Karpas-422 (cell line): ENCODE data around the gene ERMARD. TPM values are rescaled to one million over a fixed set of nuclear protein-coding genes. Genes with fewer than 3 reads are reported as not detected.

Experiments used
- DNase-seq: peaks from one replicate; pipeline ENCODE4 v3.0.0-alpha.2; 2015
- H2AFZ ChIP-seq: fragments of 200-600 bp; sonication (generic); 2 replicates; pipeline ENCODE4 v1.6.1; 2014; ENCODE audit warnings: antibody characterized with exemption, low read length, mixed read lengths
- H3K27ac ChIP-seq: fragments of 200-600 bp; sonication (generic); 2 replicates; pipeline ENCODE4 v1.5.1; 2014; ENCODE audit warnings: mild to moderate bottlenecking, low read length, moderate library complexity
- H3K27me3 ChIP-seq: fragments of 200-600 bp; sonication (generic); 2 replicates; pipeline ENCODE4 v1.6.1; 2014; ENCODE audit warnings: low read length, mixed read lengths
- H3K36me3 ChIP-seq: fragments of 200-600 bp; sonication (generic); 2 replicates; pipeline ENCODE4 v1.6.1; 2014; ENCODE audit warnings: low read length, mixed read lengths; ENCODE audit not compliant: insufficient read depth
- H3K4me1 ChIP-seq: fragments of 200-600 bp; sonication (generic); 2 replicates; pipeline ENCODE4 v1.6.1; 2014; ENCODE audit warnings: mild to moderate bottlenecking, low read length, mixed read lengths
- H3K4me2 ChIP-seq: fragments of 200-600 bp; sonication (generic); 2 replicates; pipeline ENCODE4 v1.6.1; 2014; ENCODE audit warnings: low read length, low read depth, mild to moderate bottlenecking; ENCODE audit not compliant: poor library complexity, severe bottlenecking
- H3K4me3 ChIP-seq: fragments of 200-600 bp; sonication (generic); 2 replicates; pipeline ENCODE4 v1.5.1; 2014; ENCODE audit warnings: mild to moderate bottlenecking, antibody characterized with exemption, low read length, mixed read lengths
- H3K79me2 ChIP-seq: fragments of 200-600 bp; sonication (generic); 2 replicates; pipeline ENCODE4 v1.6.1; 2014; ENCODE audit warnings: mild to moderate bottlenecking, low read length, mixed read lengths
- H3K9ac ChIP-seq: fragments of 200-600 bp; sonication (generic); 2 replicates; pipeline ENCODE4 v1.6.0; 2014; ENCODE audit warnings: low read length
- H3K9me2 ChIP-seq: fragments of 200-600 bp; sonication (generic), shearing (Covaris generic); replicated peaks from 2 replicates; pipeline ENCODE4 v1.6.0; 2014; ENCODE audit warnings: mild to moderate bottlenecking, low read length, moderate library complexity; ENCODE audit not compliant: insufficient read depth
- H3K9me3 ChIP-seq: fragments of 300-700, 200-600 bp; sonication (generic); 2 replicates; pipeline ENCODE4 v1.6.1; 2014; ENCODE audit warnings: low read length, mixed read lengths
- H4K20me1 ChIP-seq: fragments of 200-600 bp; sonication (generic); 2 replicates; pipeline ENCODE4 v1.6.1; 2014; ENCODE audit warnings: mild to moderate bottlenecking, antibody characterized with exemption, low read length, low read depth; ENCODE audit not compliant: insufficient read depth
- total RNA-seq: library from RNA; depleted of rRNA; stranded (reverse); fragments of >200 nt; shearing (Covaris generic); gene quantifications from 2 replicates; pipeline ENCODE4 v1.2.3, GENCODE V29; 2014; ENCODE audit warnings: low replicate concordance

The ERMARD gene
- total RNA-seq, 1 experiment from 2014 or later = 38.5 TPM

GRCh38 chr6:169803816-169804340 is 52.5 kb downstream of the ERMARD start:
- Histone ChIP-seq H3K79me2 (no peaks in the 10 kb centered on the region), H3K9ac (peak overlapping the region; percentile 5; the same call in 1 of the 2 replicates), H3K4me3 (no peak overlapping the region), H3K36me3 (no peaks in the 10 kb centered on the region), H4K20me1 (no peaks in the 10 kb centered on the region), H3K9me2 (no peaks in the 10 kb centered on the region), H3K4me1 (peaks cover 21% of the 10 kb centered on the region), H3K27ac (no peak overlapping the region), H3K4me2 (peak overlapping the region; percentile 38), H3K9me3 (no peaks in the 10 kb centered on the region), H2AFZ (no peak overlapping the region), H3K27me3 (no peaks in the 10 kb centered on the region)
- DNase-seq = no peak

GRCh38 chr6:169804427-169804826 is 53.0 kb downstream of the ERMARD start:
- H4K20me1 ChIP-seq = no peaks in the 10 kb centered on the region
- H3K4me3 ChIP-seq = no peak overlapping the region
- H3K27ac ChIP-seq = no peak overlapping the region
- H3K9me3 ChIP-seq = no peaks in the 10 kb centered on the region
- no peak for DNase-seq
- no peaks in the 10 kb centered on the region for H3K9me2 ChIP-seq
- H3K4me1 ChIP-seq = peaks cover 21% of the 10 kb centered on the region
- no peaks in the 10 kb centered on the region for H3K27me3 ChIP-seq
- H3K4me2 ChIP-seq = no peak overlapping the region
- H3K36me3 ChIP-seq = no peaks in the 10 kb centered on the region
- H2AFZ ChIP-seq = no peak overlapping the region
- H3K9ac ChIP-seq = no peak overlapping the region
- no peaks in the 10 kb centered on the region for H3K79me2 ChIP-seq

- Histone ChIP-seq H3K9me3 (no peaks in the 10 kb centered on the region), H3K4me3 (no peak overlapping the region), H3K4me1 (peaks cover 26% of the 10 kb centered on the region), H3K4me2 (no peak overlapping the region), H4K20me1 (no peaks in the 10 kb centered on the region), H3K79me2 (no peaks in the 10 kb centered on the region), H3K27ac (no peak overlapping the region), H3K36me3 (no peaks in the 10 kb centered on the region), H3K9me2 (no peaks in the 10 kb centered on the region), H3K9ac (no peak overlapping the region), H2AFZ (no peak overlapping the region), H3K27me3 (no peaks in the 10 kb centered on the region)
- DNase-seq = no peak
Observed at GRCh38 chr6:169805242-169805838, 53.9 kb downstream of the ERMARD start.

GRCh38 chr6:169806701-169807100 is 55.3 kb downstream of the ERMARD start:
- no peak overlapping the region for H3K27ac ChIP-seq
- H3K36me3 ChIP-seq = no peaks in the 10 kb centered on the region
- no peaks in the 10 kb centered on the region for H3K79me2 ChIP-seq
- H4K20me1 ChIP-seq = no peaks in the 10 kb centered on the region
- H2AFZ ChIP-seq = no peak overlapping the region
- H3K4me2 ChIP-seq = no peak overlapping the region
- DNase-seq = no peak
- H3K9me2 ChIP-seq = no peaks in the 10 kb centered on the region
- no peaks in the 10 kb centered on the region for H3K9me3 ChIP-seq
- H3K4me3 ChIP-seq = no peak overlapping the region
- H3K9ac ChIP-seq = no peak overlapping the region
- H3K27me3 ChIP-seq = no peaks in the 10 kb centered on the region
- H3K4me1 ChIP-seq = peaks cover 30% of the 10 kb centered on the region

- DNase-seq = no peak
- no peaks in the 10 kb centered on the region for H3K9me3 ChIP-seq
- H3K79me2 ChIP-seq = no peaks in the 10 kb centered on the region
- H4K20me1 ChIP-seq = no peaks in the 10 kb centered on the region
- no peaks in the 10 kb centered on the region for H3K9me2 ChIP-seq
- H3K4me1 ChIP-seq = peaks cover 28% of the 10 kb centered on the region
- H2AFZ ChIP-seq = no peak overlapping the region
- H3K27ac ChIP-seq = no peak overlapping the region
- H3K36me3 ChIP-seq = no peaks in the 10 kb centered on the region
- no peak overlapping the region for H3K4me2 ChIP-seq
- no peaks in the 10 kb centered on the region for H3K27me3 ChIP-seq
- no peak overlapping the region for H3K4me3 ChIP-seq
- H3K9ac ChIP-seq = no peak overlapping the region
Observed at GRCh38 chr6:169807229-169807628, 55.8 kb downstream of the ERMARD start.

GRCh38 chr6:169807699-169808607 is 56.5 kb downstream of the ERMARD start:
- H3K27ac ChIP-seq = no peak overlapping the region

GRCh38 chr6:169808608-169808967 is 57.2 kb downstream of the ERMARD start:
- H3K36me3 ChIP-seq = no peaks in the 10 kb centered on the region

More at GRCh38 chr6:169807699-169808607, 56.5 kb downstream of the ERMARD start:
- Histone ChIP-seq H3K9ac (no peak overlapping the region), H3K9me2 (no peaks in the 10 kb centered on the region), H3K4me1 (peaks cover 21% of the 10 kb centered on the region), H3K4me3 (no peak overlapping the region), H4K20me1 (no peaks in the 10 kb centered on the region), H3K36me3 (no peaks in the 10 kb centered on the region), H3K79me2 (no peaks in the 10 kb centered on the region), H3K9me3 (no peaks in the 10 kb centered on the region), H3K27me3 (no peaks in the 10 kb centered on the region), H2AFZ (no peak overlapping the region), H3K4me2 (no peak overlapping the region)
- no peak for DNase-seq

GRCh38 chr6:169809386-169809785 is 58.0 kb downstream of the ERMARD start:
- H3K4me2 ChIP-seq = no peak overlapping the region
- no peak overlapping the region for H2AFZ ChIP-seq
- no peaks in the 10 kb centered on the region for H3K36me3 ChIP-seq
- DNase-seq = no peak
- no peak overlapping the region for H3K4me3 ChIP-seq
- H3K9ac ChIP-seq = no peak overlapping the region
- H3K27me3 ChIP-seq = no peaks in the 10 kb centered on the region
- H3K4me1 ChIP-seq = peaks cover 9% of the 10 kb centered on the region
- no peaks in the 10 kb centered on the region for H3K79me2 ChIP-seq
- H3K27ac ChIP-seq = no peak overlapping the region
- H3K9me2 ChIP-seq = no peaks in the 10 kb centered on the region
- H4K20me1 ChIP-seq = no peaks in the 10 kb centered on the region
- no peaks in the 10 kb centered on the region for H3K9me3 ChIP-seq

More at GRCh38 chr6:169808608-169808967, 57.2 kb downstream of the ERMARD start:
- Histone ChIP-seq H3K4me2 (no peak overlapping the region), H3K4me1 (peaks cover 15% of the 10 kb centered on the region), H3K79me2 (no peaks in the 10 kb centered on the region), H3K27ac (no peak overlapping the region), H3K4me3 (no peak overlapping the region), H3K9me2 (no peaks in the 10 kb centered on the region), H3K9ac (no peak overlapping the region), H2AFZ (no peak overlapping the region), H3K9me3 (no peaks in the 10 kb centered on the region), H3K27me3 (no peaks in the 10 kb centered on the region), H4K20me1 (no peaks in the 10 kb centered on the region)
- DNase-seq = no peak
